B cell (primary cell): ENCODE measurements around the gene PLCD3. TPM values are rescaled to one million over a fixed set of nuclear protein-coding genes. Genes with fewer than 3 reads are reported as not detected.

Experiments
- ATAC-seq: fragments of 200-7000 bp; cut with Tn5 transposase; one replicate; pipeline ENCODE4 v1.10.0; 2021; ENCODE audit warnings: low read depth, mild to moderate bottlenecking, moderate number of reproducible peaks, moderate library complexity
- CTCF ChIA-PET: fragments of 350-600 bp; sonication (Branson Sonifier 250); formaldehyde crosslinking; loops from one replicate; lab custom pipeline; 2021; ENCODE audit warnings: antibody characterized with exemption, inconsistent platforms; lab: Charles Lee
- POLR2A ChIA-PET: fragments of 350-600 bp; sonication (Branson Sonifier 250); formaldehyde crosslinking; loops from one replicate; lab custom pipeline; 2021; ENCODE audit warnings: antibody characterized with exemption; lab: Charles Lee
- DNase-seq: peaks from one replicate; pipeline ENCODE4 v3.0.0; 2013
- H2AFZ ChIP-seq: 2 replicates; pipeline ENCODE4 v1.6.1; 2012; ENCODE audit warnings: mild to moderate bottlenecking, low read depth, low read length; ENCODE audit not compliant: insufficient read depth, poor library complexity, severe bottlenecking
- H3K27ac ChIP-seq, 2 donors: 1 replicate in 1 of 2; 2 replicates in 1 of 2; pipeline ENCODE4 v1.5.1; 2012 to 2013; ENCODE audit warnings: low read length in 2 of 2, mild to moderate bottlenecking in 2 of 2, moderate library complexity in 1 of 2
- H3K27me3 ChIP-seq, 4 experiments: fragments of 200-600 bp in 1 of 4; sonication (generic) in 1 of 4; replicated peaks in 1 of 4; 1 replicate in 2 of 4; 2 replicates in 2 of 4; pipeline versions ENCODE4 v1.6.1 to v1.7.0; 2013 to 2016; ENCODE audit warnings: low read length in 3 of 4, mild to moderate bottlenecking in 2 of 4, mixed read lengths in 1 of 4, moderate library complexity in 1 of 4; ENCODE audit not compliant: insufficient read depth in 4 of 4, control insufficient read depth in 3 of 4; ENCODE audit errors: control extremely low read depth in 1 of 4
- H3K36me3 ChIP-seq, 2 experiments: replicated peaks in 1 of 2; 1 replicate in 1 of 2; 2 replicates in 1 of 2; pipeline versions ENCODE4 v1.6.1 to v1.7.1; 2013; ENCODE audit warnings: low read length in 1 of 2; ENCODE audit not compliant: insufficient read depth in 2 of 2, control insufficient read depth in 1 of 2; ENCODE audit errors: control extremely low read depth in 1 of 2, extremely low read depth in 1 of 2
- H3K4me1 ChIP-seq, 2 donors: fragments of 200-600 bp in 1 of 2; sonication (generic) in 1 of 2; 1 replicate in 1 of 2; 2 replicates in 1 of 2; pipeline versions ENCODE4 v1.5.1 to v1.6.1; 2013 to 2017; ENCODE audit warnings: low read length in 2 of 2; ENCODE audit not compliant: control insufficient read depth in 2 of 2, insufficient read depth in 2 of 2
- H3K4me2 ChIP-seq: replicated peaks from 2 replicates; pipeline ENCODE3; 2012; ENCODE audit warnings: mild to moderate bottlenecking, low read depth, low read length; ENCODE audit not compliant: poor library complexity, severe bottlenecking
- H3K4me3 ChIP-seq, 5 experiments: fragments of 200-600 bp in 1 of 5; sonication (generic) in 1 of 5; 1 replicate in 3 of 5; 2 replicates in 2 of 5; pipeline versions ENCODE4 v1.5.1 to v1.7.0; 2011 to 2016; ENCODE audit warnings: low read length in 4 of 5, mild to moderate bottlenecking in 4 of 5, low read depth in 2 of 5, control low read depth in 1 of 5, moderate library complexity in 1 of 5; ENCODE audit not compliant: insufficient read depth in 1 of 5; ENCODE audit errors: control extremely low read depth in 1 of 5, extremely low read depth in 1 of 5
- H3K79me2 ChIP-seq: fragments of 200-600 bp; sonication (generic); one replicate; pipeline ENCODE4 v1.6.0; 2016; ENCODE audit warnings: low read length; ENCODE audit not compliant: control insufficient read depth, insufficient read depth
- H3K9ac ChIP-seq: fragments of 200-600 bp; sonication (generic); 2 replicates; pipeline ENCODE4 v1.6.1; 2017; ENCODE audit warnings: mild to moderate bottlenecking, low read length, moderate library complexity
- H3K9me3 ChIP-seq, 3 donors: one replicate each; pipeline versions ENCODE4 v1.6.1 to v1.7.1; 2013; ENCODE audit warnings: low read length in 2 of 3; ENCODE audit not compliant: control insufficient read depth in 2 of 3, insufficient read depth in 1 of 3; ENCODE audit errors: control extremely low read depth in 1 of 3
- H4K20me1 ChIP-seq: 2 replicates; pipeline ENCODE4 v1.6.0; 2012; ENCODE audit warnings: mild to moderate bottlenecking, low read length; ENCODE audit not compliant: insufficient read depth, control insufficient read depth, poor library complexity, severe bottlenecking
- H3K27ac Mint-ChIP-seq: one replicate; pipeline ENCODE4 v1.8.0; 2021; ENCODE audit warnings: mixed read lengths
- H3K27me3 Mint-ChIP-seq: one replicate; pipeline ENCODE4 v1.8.0; 2021; ENCODE audit warnings: mixed read lengths
- H3K4me1 Mint-ChIP-seq: one replicate; pipeline ENCODE4 v1.8.0; 2021; ENCODE audit warnings: mixed read lengths
- H3K4me3 Mint-ChIP-seq: one replicate; pipeline ENCODE4 v1.8.0; 2021; ENCODE audit warnings: mixed read lengths
- H3K9me3 Mint-ChIP-seq: one replicate; pipeline ENCODE4 v1.8.0; 2022; ENCODE audit warnings: mixed read lengths; ENCODE audit not compliant: insufficient read depth
- EZH2 ChIP-seq: IDR thresholded peaks from 2 replicates; pipeline ENCODE4 v1.6.1; 2012; ENCODE audit warnings: borderline replicate concordance, low read depth, mild to moderate bottlenecking, moderate library complexity, low read length; ENCODE audit not compliant: insufficient read depth, poor library complexity, severe bottlenecking
- WGBS: methylation state at CpG from one replicate; pipeline ENCODE4 v1.1.5; 2013; ENCODE audit warnings: missing lambda C conversion rate; ENCODE audit not compliant: insufficient coverage; 5-methylcytosine and 5-hydroxymethylcytosine counted together
- intact Hi-C: fragments of 100-400 bp; cut with micrococcal nuclease; formaldehyde crosslinking; loops from one replicate; pipeline ENCODE4 v1.10.0; 2022
- polyA plus RNA-seq: library from polyadenylated mRNA; depleted of rRNA; stranded (reverse); fragments of >200 nt; gene quantifications from 2 replicates; pipeline ENCODE4 v1.2.3, GENCODE V29; 2012
- total RNA-seq, 2 donors: library from RNA; stranded (reverse); fragments of 120-200 nt in 1 of 2; gene quantifications; 1 replicate in 1 of 2; 2 replicates in 1 of 2; pipeline versions ENCODE4 v1.2.3 to v1.2.4, GENCODE V29; 2013 to 2022
- TF ChIP-seq, protein P1 (sequence below): fragments of 200-600 bp; IDR thresholded peaks from one replicate; pipeline ENCODE4 v1.8.0; 2022; ENCODE audit warnings: antibody characterized with exemption, mild to moderate bottlenecking

The PLCD3 gene
- total and polyA plus RNA-seq, 2 donors (not counting 1 experiment from before 2014, with no cell fraction given) = 0.54 to 2.2 TPM

DNA sequence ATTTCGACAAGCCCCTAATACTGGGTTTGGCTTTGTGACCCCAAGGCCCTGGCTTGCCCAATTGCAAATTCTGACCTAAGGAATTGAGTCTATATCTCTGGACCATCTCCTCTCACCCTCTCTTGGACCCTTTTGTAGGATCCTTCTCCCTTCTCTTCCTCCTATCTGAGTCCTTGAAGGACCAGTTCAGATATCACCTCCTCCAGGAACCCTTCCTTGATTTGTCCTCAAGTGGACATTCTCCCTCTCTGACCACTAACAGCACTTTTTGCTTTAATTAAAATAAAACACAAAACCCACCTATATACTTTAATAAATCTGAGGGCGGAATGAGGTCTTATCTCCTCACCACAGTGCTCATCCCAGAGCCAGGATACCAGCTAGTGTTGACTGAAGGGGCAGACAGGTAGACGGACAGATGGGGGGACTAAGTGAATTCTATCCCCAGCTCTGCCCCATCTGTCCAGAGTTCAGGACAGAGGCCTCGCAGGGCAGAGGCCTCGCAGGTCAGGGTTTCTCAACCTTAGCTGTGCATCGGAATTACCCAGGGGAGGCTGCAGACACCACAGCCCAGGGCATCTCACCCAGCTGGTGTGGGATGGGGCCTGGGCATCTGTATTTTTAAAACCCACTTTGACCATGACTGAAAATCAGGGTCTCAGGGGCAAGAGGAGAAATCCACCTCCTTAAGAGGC, 9.1 kb downstream of the PLCD3 start:
- Histone ChIP-seq H3K4me2 (no peak overlapping the region), H4K20me1 (no peaks in the 10 kb centered on the region), H3K27ac (no peak overlapping the region), H3K4me3 (no peak overlapping the region), H3K4me1 (no peaks in the 10 kb centered on the region), H2AFZ (no peak overlapping the region), H3K27me3 (peaks cover 0 to 7% (median 0%) of the 10 kb centered on the region in 4 experiments), H3K9ac (no peak overlapping the region), H3K36me3 (no peaks in the 10 kb centered on the region), H3K79me2 (no peaks in the 10 kb centered on the region), H3K9me3 (no peaks in the 10 kb centered on the region)
- 91% methylated on average over 5 of the region's 6 CpGs for WGBS
- ChIA-PET POLR2A (interaction anchor here (0.7 kb wide), 1 partner anchor 11 kb away, joined by 9 read pairs; no protein-coding TSS in a partner anchor), CTCF (interaction anchor here (1.5 kb wide), 1 partner anchor 24 kb away, joined by 6 read pairs; no protein-coding TSS in a partner anchor)
- Mint-ChIP-seq H3K27me3 (peaks cover 5% of the 10 kb centered on the region), H3K27ac (no peak overlapping the region), H3K9me3 (no peaks in the 10 kb centered on the region), H3K4me3 (no peak overlapping the region), H3K4me1 (no peaks in the 10 kb centered on the region)
- intact Hi-C loops = no loop called here
- no peak for DNase-seq
- TF ChIP-seq, protein P1, sequence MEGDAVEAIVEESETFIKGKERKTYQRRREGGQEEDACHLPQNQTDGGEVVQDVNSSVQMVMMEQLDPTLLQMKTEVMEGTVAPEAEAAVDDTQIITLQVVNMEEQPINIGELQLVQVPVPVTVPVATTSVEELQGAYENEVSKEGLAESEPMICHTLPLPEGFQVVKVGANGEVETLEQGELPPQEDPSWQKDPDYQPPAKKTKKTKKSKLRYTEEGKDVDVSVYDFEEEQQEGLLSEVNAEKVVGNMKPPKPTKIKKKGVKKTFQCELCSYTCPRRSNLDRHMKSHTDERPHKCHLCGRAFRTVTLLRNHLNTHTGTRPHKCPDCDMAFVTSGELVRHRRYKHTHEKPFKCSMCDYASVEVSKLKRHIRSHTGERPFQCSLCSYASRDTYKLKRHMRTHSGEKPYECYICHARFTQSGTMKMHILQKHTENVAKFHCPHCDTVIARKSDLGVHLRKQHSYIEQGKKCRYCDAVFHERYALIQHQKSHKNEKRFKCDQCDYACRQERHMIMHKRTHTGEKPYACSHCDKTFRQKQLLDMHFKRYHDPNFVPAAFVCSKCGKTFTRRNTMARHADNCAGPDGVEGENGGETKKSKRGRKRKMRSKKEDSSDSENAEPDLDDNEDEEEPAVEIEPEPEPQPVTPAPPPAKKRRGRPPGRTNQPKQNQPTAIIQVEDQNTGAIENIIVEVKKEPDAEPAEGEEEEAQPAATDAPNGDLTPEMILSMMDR = no peak
- no peak for TF ChIP-seq EZH2
- no peak for ATAC-seq

DNA sequence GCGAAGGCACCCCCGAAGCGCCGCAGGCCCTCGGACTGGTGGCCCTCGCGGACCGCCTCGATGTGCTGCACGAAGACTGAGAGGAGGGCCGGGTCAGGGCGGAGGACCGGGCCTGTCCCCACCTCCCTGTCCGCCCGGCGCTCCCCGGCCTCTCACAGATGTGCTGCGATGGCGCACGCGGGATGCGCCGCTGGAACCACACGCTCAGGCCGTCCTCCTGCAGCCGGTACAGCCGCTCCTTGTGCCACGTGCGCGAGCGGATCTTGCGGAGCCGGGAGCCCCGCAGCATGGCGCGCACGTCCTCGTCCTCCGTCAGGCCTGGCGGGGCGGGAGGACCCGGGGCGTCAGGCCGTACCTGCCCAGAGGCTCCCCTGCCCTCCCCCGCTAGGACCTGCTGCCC, 11.3 kb downstream of the PLCD3 start:
- Histone ChIP-seq H3K4me2 (no peak overlapping the region), H3K9ac (no peak overlapping the region), H3K27ac (no peak overlapping the region), H3K4me3 (no peak overlapping the region), H3K79me2 (no peaks in the 10 kb centered on the region), H3K9me3 (no peaks in the 10 kb centered on the region), H3K36me3 (no peaks in the 10 kb centered on the region), H3K4me1 (no peaks in the 10 kb centered on the region), H4K20me1 (no peaks in the 10 kb centered on the region), H2AFZ (no peak overlapping the region), H3K27me3 (peaks cover 0 to 7% (median 0%) of the 10 kb centered on the region in 4 experiments)
- 33% methylated on average over 45 of the region's 45 CpGs for WGBS
- no peak for DNase-seq
- no peak for ATAC-seq
- peaks cover 5% of the 10 kb centered on the region for H3K27me3 Mint-ChIP-seq
- H3K9me3 Mint-ChIP-seq = no peaks in the 10 kb centered on the region
- no peaks in the 10 kb centered on the region for H3K4me1 Mint-ChIP-seq
- ChIA-PET POLR2A (no interaction called here), CTCF (no interaction called here)
- H3K27ac Mint-ChIP-seq = no peak overlapping the region
- intact Hi-C loops = no loop called here
- TF ChIP-seq EZH2 = no peak
- TF ChIP-seq, protein P1 = no peak
- H3K4me3 Mint-ChIP-seq = no peak overlapping the region
